Glutamatergic neuron (in vitro differentiated cells): ENCODE results near the gene PHACTR3. TPM values are rescaled to one million over a fixed set of nuclear protein-coding genes. Genes with fewer than 3 reads are reported as not detected.

ENCODE experiments used
- DNase-seq: peaks from one replicate; pipeline ENCODE4 v3.0.0; 2022
- H3K27ac Mint-ChIP-seq: one replicate; pipeline ENCODE4 v1.8.0; 2020; ENCODE audit warnings: mild to moderate bottlenecking, mixed read lengths, inconsistent platforms; ENCODE audit not compliant: unreplicated experiment
- H3K27me3 Mint-ChIP-seq: one replicate; pipeline ENCODE4 v1.8.0; 2020; ENCODE audit warnings: mild to moderate bottlenecking, moderate library complexity, mixed read lengths, inconsistent platforms; ENCODE audit not compliant: unreplicated experiment
- H3K36me3 Mint-ChIP-seq: one replicate; pipeline ENCODE4 v1.8.0; 2020; ENCODE audit warnings: mild to moderate bottlenecking, mixed read lengths, inconsistent platforms; ENCODE audit not compliant: unreplicated experiment
- H3K4me1 Mint-ChIP-seq: one replicate; pipeline ENCODE4 v1.8.0; 2020; ENCODE audit warnings: mild to moderate bottlenecking, low read depth, mixed read lengths, inconsistent platforms; ENCODE audit not compliant: unreplicated experiment
- H3K4me3 Mint-ChIP-seq: one replicate; pipeline ENCODE4 v1.8.0; 2020; ENCODE audit warnings: mild to moderate bottlenecking, mixed read lengths, inconsistent platforms; ENCODE audit not compliant: unreplicated experiment
- H3K9me3 Mint-ChIP-seq: one replicate; pipeline ENCODE4 v1.8.0; 2020; ENCODE audit warnings: mild to moderate bottlenecking, moderate library complexity, mixed read lengths, inconsistent platforms; ENCODE audit not compliant: unreplicated experiment
- total RNA-seq: library from RNA; stranded (reverse); fragmentation: NEBNext Ultra II Directional; extraction: Animal tissue kit (Norgen Biotek cat#: 25700); gene quantifications from one replicate; pipeline ENCODE4 v1.2.1, GENCODE V29; 2021; ENCODE audit not compliant: unreplicated experiment
- TF ChIP-seq, protein P1 (sequence below): fragments of 200-600 bp; sonication (generic); IDR thresholded peaks from one replicate; pipeline ENCODE4 v1.5.0; 2021; ENCODE audit not compliant: partially characterized antibody, unreplicated experiment

The PHACTR3 gene
- total RNA-seq, 1 donor from 2014 or later: 37.0 TPM

DNA sequence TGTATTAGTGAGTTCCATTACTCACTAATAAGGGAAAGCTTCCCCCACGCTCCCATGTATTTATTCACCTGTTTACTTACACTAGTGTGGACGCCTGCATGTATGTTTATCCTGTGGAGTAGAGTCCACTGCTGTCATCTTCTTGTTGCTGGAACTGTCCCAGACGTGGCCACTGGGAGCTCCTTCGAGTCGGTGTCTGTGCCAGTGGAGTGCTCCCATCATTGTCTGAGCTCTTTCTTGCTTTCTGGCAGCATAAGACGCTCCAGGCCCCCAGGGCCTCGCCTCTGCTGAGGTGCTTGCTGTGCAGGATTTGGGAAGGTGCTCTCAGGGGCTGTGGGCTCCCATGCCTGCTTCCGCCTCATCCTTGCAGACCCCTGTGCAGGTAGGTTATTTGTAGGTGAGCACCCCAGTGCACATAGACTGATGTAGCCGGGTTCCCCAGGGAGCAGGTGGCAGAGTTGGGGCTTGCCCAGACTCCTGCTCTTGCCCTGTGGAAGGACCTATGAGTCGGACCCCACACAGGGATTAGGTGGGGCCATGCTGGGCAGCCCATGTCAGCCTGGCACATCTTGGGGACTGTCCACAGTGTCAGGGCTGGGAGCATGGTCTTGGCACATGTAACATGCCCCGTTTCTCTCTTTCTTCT is 16.6 kb downstream of the PHACTR3 start:
- H3K27me3 Mint-ChIP-seq: peaks cover 13% of the 10 kb centered on the region
- no peak for DNase-seq

DNA sequence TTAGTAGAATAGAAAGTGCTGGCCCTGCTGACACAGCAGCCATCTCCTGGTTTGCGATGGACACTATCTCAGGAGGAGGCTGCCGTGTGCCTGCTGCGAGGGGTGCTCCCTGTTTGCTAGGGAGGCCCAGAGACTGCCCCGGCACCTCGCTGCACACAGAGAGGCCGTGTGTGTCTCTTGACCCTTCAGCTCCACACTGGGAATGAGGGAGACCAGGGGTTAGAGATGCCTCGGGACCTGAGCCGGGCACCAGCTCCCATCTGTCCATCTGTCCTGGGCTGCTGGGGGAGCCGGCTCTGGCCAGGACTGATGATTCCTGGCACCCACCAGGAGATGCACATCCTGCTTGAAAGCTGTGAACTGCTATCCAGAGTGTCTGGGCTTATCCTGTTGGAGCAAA is 18.2 kb downstream of the PHACTR3 start:
- Mint-ChIP-seq H3K9me3 (peaks cover 4% of the 10 kb centered on the region), H3K27me3 (peaks cover 11% of the 10 kb centered on the region), H3K4me3 (no peak overlapping the region)

More for the DNA sequence above, 16.6 kb downstream of the PHACTR3 start:
- peaks cover 10% of the 10 kb centered on the region for H3K4me1 Mint-ChIP-seq
- H3K27ac Mint-ChIP-seq: no peak overlapping the region
- H3K4me3 Mint-ChIP-seq: no peak overlapping the region
- peaks cover 15% of the 10 kb centered on the region for H3K36me3 Mint-ChIP-seq
- H3K9me3 Mint-ChIP-seq: peaks cover 7% of the 10 kb centered on the region
- TF ChIP-seq, protein P1, sequence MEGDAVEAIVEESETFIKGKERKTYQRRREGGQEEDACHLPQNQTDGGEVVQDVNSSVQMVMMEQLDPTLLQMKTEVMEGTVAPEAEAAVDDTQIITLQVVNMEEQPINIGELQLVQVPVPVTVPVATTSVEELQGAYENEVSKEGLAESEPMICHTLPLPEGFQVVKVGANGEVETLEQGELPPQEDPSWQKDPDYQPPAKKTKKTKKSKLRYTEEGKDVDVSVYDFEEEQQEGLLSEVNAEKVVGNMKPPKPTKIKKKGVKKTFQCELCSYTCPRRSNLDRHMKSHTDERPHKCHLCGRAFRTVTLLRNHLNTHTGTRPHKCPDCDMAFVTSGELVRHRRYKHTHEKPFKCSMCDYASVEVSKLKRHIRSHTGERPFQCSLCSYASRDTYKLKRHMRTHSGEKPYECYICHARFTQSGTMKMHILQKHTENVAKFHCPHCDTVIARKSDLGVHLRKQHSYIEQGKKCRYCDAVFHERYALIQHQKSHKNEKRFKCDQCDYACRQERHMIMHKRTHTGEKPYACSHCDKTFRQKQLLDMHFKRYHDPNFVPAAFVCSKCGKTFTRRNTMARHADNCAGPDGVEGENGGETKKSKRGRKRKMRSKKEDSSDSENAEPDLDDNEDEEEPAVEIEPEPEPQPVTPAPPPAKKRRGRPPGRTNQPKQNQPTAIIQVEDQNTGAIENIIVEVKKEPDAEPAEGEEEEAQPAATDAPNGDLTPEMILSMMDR: no peak

DNA sequence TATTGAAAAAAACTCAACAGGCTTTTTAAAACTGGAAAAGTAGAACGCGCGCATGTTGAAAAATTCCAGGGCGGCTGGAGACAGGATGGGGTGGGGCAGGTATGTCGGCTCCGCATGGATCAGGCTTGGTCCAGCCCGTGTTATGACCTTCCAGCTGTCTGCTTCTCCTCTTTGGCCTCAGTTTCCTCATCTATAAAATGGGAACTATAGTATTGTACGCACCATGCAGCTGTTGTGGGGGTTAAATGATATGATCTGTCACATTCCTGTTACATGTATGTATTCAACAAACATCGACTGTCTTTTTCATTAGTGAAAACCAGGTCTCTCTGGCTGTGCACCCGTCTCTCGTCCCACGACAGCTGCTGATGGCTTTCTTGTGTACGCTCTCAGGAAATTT is 18.8 kb downstream of the PHACTR3 start:
- Mint-ChIP-seq H3K27me3 (peaks cover 9% of the 10 kb centered on the region), H3K4me1 (peaks cover 5% of the 10 kb centered on the region), H3K36me3 (peaks cover 16% of the 10 kb centered on the region), H3K9me3 (peaks cover 6% of the 10 kb centered on the region), H3K27ac (no peak overlapping the region), H3K4me3 (no peak overlapping the region)
- no peak for DNase-seq
- TF ChIP-seq, protein P1: no peak

More for the DNA sequence above, 18.2 kb downstream of the PHACTR3 start:
- TF ChIP-seq, protein P1: no peak
- H3K36me3 Mint-ChIP-seq: peaks cover 13% of the 10 kb centered on the region
- H3K4me1 Mint-ChIP-seq: peaks cover 10% of the 10 kb centered on the region
- no peak for DNase-seq
- H3K27ac Mint-ChIP-seq: no peak overlapping the region

DNA sequence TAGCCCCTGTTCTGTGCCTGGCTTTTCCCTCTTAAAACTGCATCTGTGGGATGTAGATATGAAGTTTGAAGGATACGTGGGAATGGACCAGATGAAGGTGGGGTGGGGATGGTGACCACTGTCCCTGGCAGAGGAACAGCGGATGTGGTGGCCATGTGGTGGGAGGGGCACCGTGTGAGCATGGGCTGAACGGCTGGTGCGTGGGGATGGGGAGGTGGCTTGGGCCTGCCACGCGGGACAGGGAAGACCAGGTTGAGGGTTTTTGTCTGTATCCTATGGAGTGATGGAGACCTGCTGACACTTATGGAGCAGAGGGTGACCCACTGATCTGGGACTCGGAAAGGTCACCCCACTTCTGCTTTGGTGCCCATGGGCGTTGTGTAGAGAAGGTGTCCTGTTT is 19.2 kb downstream of the PHACTR3 start:
- TF ChIP-seq, protein P1: no peak
- Mint-ChIP-seq H3K27ac (no peak overlapping the region), H3K4me1 (peaks cover 1% of the 10 kb centered on the region), H3K9me3 (peaks cover 6% of the 10 kb centered on the region), H3K36me3 (peaks cover 16% of the 10 kb centered on the region), H3K27me3 (peaks cover 9% of the 10 kb centered on the region), H3K4me3 (no peak overlapping the region)
- no peak for DNase-seq

DNA sequence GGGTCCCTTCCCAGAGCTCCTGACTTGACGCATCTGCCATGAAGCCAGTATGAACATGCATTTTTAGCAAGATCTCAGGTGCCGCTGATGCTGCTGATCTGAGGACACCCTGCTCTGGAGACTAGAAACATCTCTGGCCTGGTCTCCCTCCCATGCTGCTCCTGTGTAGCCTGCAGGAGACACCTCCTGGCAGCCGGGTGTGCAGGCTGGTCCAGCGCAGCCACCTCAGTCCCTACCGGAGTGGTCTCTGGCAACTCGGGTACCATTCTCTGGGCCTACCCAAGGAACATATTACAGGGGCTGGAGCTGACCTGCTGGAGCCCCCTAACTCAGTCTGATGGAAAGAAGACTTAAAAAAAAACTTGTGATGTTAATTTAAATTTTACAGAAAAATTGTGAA is 20.1 kb downstream of the PHACTR3 start:
- peaks cover 6% of the 10 kb centered on the region for H3K27me3 Mint-ChIP-seq
- no peak for DNase-seq
- peaks cover 6% of the 10 kb centered on the region for H3K9me3 Mint-ChIP-seq
- no peak overlapping the region for H3K27ac Mint-ChIP-seq
- no peak overlapping the region for H3K4me3 Mint-ChIP-seq
- peaks cover 17% of the 10 kb centered on the region for H3K36me3 Mint-ChIP-seq
- TF ChIP-seq, protein P1: no peak
- H3K4me1 Mint-ChIP-seq: peaks cover 1% of the 10 kb centered on the region
